ENCODE results near the gene OSBPL3.
"Not testable (repeated sequence)": the region's sequence is repeated elsewhere in the genome, so short reads cannot be mapped to it uniquely, and the experiment has no call there.

Gene OSBPL3

GRCh38 chr7:24979863-24980533 lies at the start of gene OSBPL3:
Gene OSBPL3, minus strand, starts transcription at chr7:24980178. Its CDS starts 87,706 bp downstream, at chr7:24892472.
- peak; percentile 90 to 92 (median 91) for DNase-seq (ENCODE audit: low read depth in 3 of 3)

GRCh38 chr7:25029075-25029474 lies 49.1 kb upstream of the OSBPL3 start:
- no peak for DNase-seq (ENCODE audit: low read depth in 3 of 3)

GRCh38 chr7:25028370-25029021 lies 48.5 kb upstream of the OSBPL3 start:
- DNase-seq (ENCODE audit: low read depth in 3 of 3): no peak

GRCh38 chr7:25026156-25026555 lies 46.2 kb upstream of the OSBPL3 start:
- no peak for DNase-seq (ENCODE audit: low read depth in 3 of 3)

- no peak for DNase-seq (ENCODE audit: low read depth in 3 of 3)
Observed at GRCh38 chr7:25025218-25025671, 45.3 kb upstream of the OSBPL3 start.

GRCh38 chr7:25024066-25024465 lies 44.1 kb upstream of the OSBPL3 start:
- DNase-seq (ENCODE audit: low read depth in 3 of 3): no peak

- DNase-seq (ENCODE audit: low read depth in 3 of 3): not testable (repeated sequence)
Observed at GRCh38 chr7:25017671-25018070, 37.7 kb upstream of the OSBPL3 start.

- DNase-seq (ENCODE audit: low read depth in 3 of 3): no peak
Observed at GRCh38 chr7:25014756-25015155, 34.8 kb upstream of the OSBPL3 start.

GRCh38 chr7:25012710-25013109 lies 32.7 kb upstream of the OSBPL3 start:
- not testable (repeated sequence) for DNase-seq (ENCODE audit: low read depth in 3 of 3)

- no peak for DNase-seq (ENCODE audit: low read depth in 3 of 3)
Observed at GRCh38 chr7:25012254-25012653, 32.3 kb upstream of the OSBPL3 start.

- DNase-seq (ENCODE audit: low read depth in 3 of 3): no peak
Observed at GRCh38 chr7:25009257-25009656, 29.3 kb upstream of the OSBPL3 start.

- DNase-seq (ENCODE audit: low read depth in 3 of 3): no peak
Observed at GRCh38 chr7:25007668-25008067, 27.7 kb upstream of the OSBPL3 start.

- DNase-seq (ENCODE audit: low read depth in 3 of 3): no peak
Observed at GRCh38 chr7:25006276-25006675, 26.3 kb upstream of the OSBPL3 start.

GRCh38 chr7:25005658-25006057 lies 25.7 kb upstream of the OSBPL3 start:
- no peak for DNase-seq (ENCODE audit: low read depth in 3 of 3)

GRCh38 chr7:25002786-25003185 lies 22.8 kb upstream of the OSBPL3 start:
- no peak for DNase-seq (ENCODE audit: low read depth in 3 of 3)

- DNase-seq (ENCODE audit: low read depth in 3 of 3): no peak
Observed at GRCh38 chr7:24995466-24995865, 15.5 kb upstream of the OSBPL3 start.

- no peak for DNase-seq (ENCODE audit: low read depth in 3 of 3)
Observed at GRCh38 chr7:24992314-24992713, 12.3 kb upstream of the OSBPL3 start.

- no peak for DNase-seq (ENCODE audit: low read depth in 3 of 3)
Observed at GRCh38 chr7:24991353-24991752, 11.4 kb upstream of the OSBPL3 start.

- no peak for DNase-seq (ENCODE audit: low read depth in 3 of 3)
Observed at GRCh38 chr7:24987331-24987842, 7.4 kb upstream of the OSBPL3 start.

- DNase-seq (ENCODE audit: low read depth in 3 of 3): no peak
Observed at GRCh38 chr7:24982917-24983316, 2.9 kb upstream of the OSBPL3 start.

GRCh38 chr7:24981171-24981951 lies 1.4 kb upstream of the OSBPL3 start:
- DNase-seq (ENCODE audit: low read depth in 3 of 3): peak; percentile 49 to 55 (median 54)

GRCh38 chr7:24980534-24981170 lies 674 bp upstream of the OSBPL3 start:
- peak in 1 of 3 donors; percentile 21 for DNase-seq (ENCODE audit: low read depth in 3 of 3)
